Ascending aorta (tissue), 2 donors: ENCODE measurements around the gene HPN. TPM values are rescaled to one million over a fixed set of nuclear protein-coding genes. Genes with fewer than 3 reads are reported as not detected.

ENCODE experiments used
- DNase-seq, 2 donors: peaks; one replicate each; pipeline ENCODE4 v3.0.0-alpha.2; 2019; ENCODE audit warnings: low spot score in 2 of 2
- H3K27ac ChIP-seq, 2 donors: fragments of 200-600 bp; sonication (generic); one replicate each; pipeline ENCODE4 v1.5.1; 2016 to 2017; ENCODE audit warnings: mild to moderate bottlenecking in 1 of 2
- H3K27me3 ChIP-seq: fragments of 200-600 bp; sonication (generic); one replicate; pipeline ENCODE4 v1.5.1; 2017
- H3K36me3 ChIP-seq, 2 donors: fragments of 200-600 bp; sonication (generic); one replicate each; pipeline ENCODE4 v1.5.1; 2016
- H3K4me1 ChIP-seq, 2 donors: fragments of 200-600 bp; sonication (generic); one replicate each; pipeline ENCODE4 v1.5.1; 2016 to 2017; ENCODE audit warnings: mild to moderate bottlenecking in 1 of 2
- H3K4me3 ChIP-seq, 2 donors: fragments of 200-600 bp; sonication (generic); one replicate each; pipeline ENCODE4 v1.5.1; 2016 to 2017; ENCODE audit warnings: mild to moderate bottlenecking in 1 of 2
- H3K9me3 ChIP-seq, 2 donors: fragments of 200-600 bp; sonication (generic); one replicate each; pipeline ENCODE4 v1.5.1; 2016
- CTCF ChIP-seq, 3 experiments: fragments of 200-600 bp in 2 of 3; fragments of 450-650 bp in 1 of 3; sonication (generic) in 2 of 3; IDR thresholded peaks; one replicate each; pipeline ENCODE4 v1.5.1; 2016 to 2019; ENCODE audit warnings: antibody characterized with exemption in 3 of 3, mild to moderate bottlenecking in 1 of 3, moderate library complexity in 1 of 3
- intact Hi-C: fragments of 100-400 bp; cut with DNase I; formaldehyde crosslinking; loops from one replicate; pipeline ENCODE4 v1.15.1; 2023
- total RNA-seq: library from RNA; depleted of rRNA; stranded (reverse); fragments of >200 nt; gene quantifications from one replicate; pipeline ENCODE4 v1.1.0, GENCODE V29; 2016

Gene HPN
- total RNA-seq, 1 donor from 2014 or later = 0.85 TPM

- peaks cover 0 to 3% of the 10 kb centered on the region in 2 donors for H3K9me3 ChIP-seq
- H3K27me3 ChIP-seq = no peaks in the 10 kb centered on the region
- intact Hi-C loops = no loop called here
- H3K4me1 ChIP-seq = no peaks in the 10 kb centered on the region
- TF ChIP-seq CTCF (IDR thresholded peaks at IDR 0.05) = no peak
- H3K4me3 ChIP-seq = no peak overlapping the region
- no peak for DNase-seq
- H3K27ac ChIP-seq = no peak overlapping the region
- no peaks in the 10 kb centered on the region for H3K36me3 ChIP-seq
Measured at GRCh38 chr19:35075202-35076025, 33.9 kb downstream of the HPN start.

- no peak for DNase-seq
- intact Hi-C loops = no loop called here
- Histone ChIP-seq H3K27me3 (no peaks in the 10 kb centered on the region), H3K9me3 (no peaks in the 10 kb centered on the region), H3K4me1 (no peaks in the 10 kb centered on the region), H3K4me3 (no peak overlapping the region), H3K27ac (no peak overlapping the region), H3K36me3 (no peaks in the 10 kb centered on the region)
- no peak for TF ChIP-seq CTCF (IDR thresholded peaks at IDR 0.05)
Measured at GRCh38 chr19:35076026-35076370, 34.5 kb downstream of the HPN start.

- intact Hi-C loops = no loop called here
Measured at GRCh38 chr19:35076657-35077056, 35.1 kb downstream of the HPN start.

GRCh38 chr19:35077411-35078223, 36.1 kb downstream of the HPN start:
- H3K27ac ChIP-seq = no peak overlapping the region
- intact Hi-C loops = no loop called here
- H3K4me3 ChIP-seq = no peak overlapping the region
- no peak for TF ChIP-seq CTCF (IDR thresholded peaks at IDR 0.05)
- H3K4me1 ChIP-seq = no peaks in the 10 kb centered on the region
- no peaks in the 10 kb centered on the region for H3K36me3 ChIP-seq
- no peaks in the 10 kb centered on the region for H3K27me3 ChIP-seq
- no peak for DNase-seq
- H3K9me3 ChIP-seq = no peaks in the 10 kb centered on the region

More at GRCh38 chr19:35076657-35077056, 35.1 kb downstream of the HPN start:
- Histone ChIP-seq H3K36me3 (no peaks in the 10 kb centered on the region), H3K27ac (no peak overlapping the region), H3K27me3 (no peaks in the 10 kb centered on the region), H3K4me3 (no peak overlapping the region), H3K4me1 (no peaks in the 10 kb centered on the region), H3K9me3 (no peaks in the 10 kb centered on the region)
- no peak for DNase-seq
- TF ChIP-seq CTCF (IDR thresholded peaks at IDR 0.05) = no peak

GRCh38 chr19:35079826-35080225, 38.3 kb downstream of the HPN start:
- Histone ChIP-seq H3K36me3 (no peaks in the 10 kb centered on the region), H3K4me1 (no peaks in the 10 kb centered on the region), H3K9me3 (no peaks in the 10 kb centered on the region), H3K27ac (no peak overlapping the region), H3K4me3 (no peak overlapping the region), H3K27me3 (no peaks in the 10 kb centered on the region)
- DNase-seq = no peak
- intact Hi-C loops = no loop called here
- TF ChIP-seq CTCF (IDR thresholded peaks at IDR 0.05) = no peak
